Vagina (tissue), 2 donors: ENCODE data around the gene WDR74.

Experiments
- POLR2A ChIP-seq, 2 donors: fragments of 450-650 bp; IDR thresholded peaks; one replicate each; pipeline ENCODE4 v1.6.1; 2017; ENCODE audit warnings: antibody characterized with exemption in 2 of 2, mild to moderate bottlenecking in 2 of 2, moderate library complexity in 2 of 2
- POLR2AphosphoS5 ChIP-seq, 2 donors: sonication (generic); formaldehyde crosslinking; IDR thresholded peaks; one replicate each; pipeline ENCODE4 v1.9.0; 2017; ENCODE audit warnings: antibody characterized with exemption in 2 of 2, mild to moderate bottlenecking in 2 of 2, low read depth in 1 of 2; ENCODE audit not compliant: insufficient read depth in 1 of 2
- TF ChIP-seq, protein P1 (sequence below), 3 experiments: fragments of 450-650 bp in 2 of 3; fragments of 200-600 bp in 1 of 3; sonication (generic) in 1 of 3; IDR thresholded peaks; one replicate each; pipeline ENCODE4 v1.5.1; 2017 to 2019; ENCODE audit warnings: antibody characterized with exemption in 3 of 3, mild to moderate bottlenecking in 2 of 3, moderate library complexity in 2 of 3

DNA sequence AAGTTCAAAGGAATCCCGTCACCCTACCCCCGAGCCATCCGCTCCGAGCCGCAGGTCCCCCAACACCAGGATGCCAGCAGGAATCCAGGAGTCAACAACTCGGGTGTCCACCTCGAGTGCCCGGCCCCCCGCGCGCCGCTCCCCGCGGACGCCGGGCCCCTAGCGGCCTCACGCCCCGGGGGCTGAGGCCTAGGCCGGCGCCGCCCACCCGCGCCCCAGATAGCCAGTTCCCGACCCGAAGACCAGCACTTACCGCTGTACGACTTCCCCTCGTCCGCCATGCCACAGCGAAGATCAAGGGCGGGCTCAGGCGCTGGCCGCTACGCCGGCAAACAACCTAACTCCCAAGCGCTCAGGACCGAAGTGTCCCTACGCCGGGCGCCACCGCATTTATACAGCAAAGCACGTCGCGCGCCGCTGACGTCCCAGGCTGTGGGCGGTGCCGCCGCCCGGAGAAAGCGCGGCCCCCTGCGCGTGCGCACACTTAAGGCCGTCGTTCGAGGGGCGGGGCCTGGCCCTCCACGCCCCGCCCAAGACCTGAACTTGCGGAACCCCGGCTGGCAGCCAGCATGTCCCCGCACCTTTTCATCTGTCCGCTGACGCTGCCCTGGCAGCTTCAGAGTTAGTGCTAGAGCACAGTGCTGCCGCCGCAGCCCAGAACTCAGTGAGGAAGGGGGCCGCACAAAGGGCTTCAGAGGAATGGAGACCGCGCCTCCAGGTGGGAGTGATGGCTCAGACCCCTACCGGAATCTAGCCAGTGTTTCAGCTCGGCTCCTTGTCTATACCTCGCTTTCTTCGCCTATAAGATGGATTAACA lies 34.1 kb downstream of the WDR74 start, which contains the start of gene NXF1:
- TF ChIP-seq, protein P1, sequence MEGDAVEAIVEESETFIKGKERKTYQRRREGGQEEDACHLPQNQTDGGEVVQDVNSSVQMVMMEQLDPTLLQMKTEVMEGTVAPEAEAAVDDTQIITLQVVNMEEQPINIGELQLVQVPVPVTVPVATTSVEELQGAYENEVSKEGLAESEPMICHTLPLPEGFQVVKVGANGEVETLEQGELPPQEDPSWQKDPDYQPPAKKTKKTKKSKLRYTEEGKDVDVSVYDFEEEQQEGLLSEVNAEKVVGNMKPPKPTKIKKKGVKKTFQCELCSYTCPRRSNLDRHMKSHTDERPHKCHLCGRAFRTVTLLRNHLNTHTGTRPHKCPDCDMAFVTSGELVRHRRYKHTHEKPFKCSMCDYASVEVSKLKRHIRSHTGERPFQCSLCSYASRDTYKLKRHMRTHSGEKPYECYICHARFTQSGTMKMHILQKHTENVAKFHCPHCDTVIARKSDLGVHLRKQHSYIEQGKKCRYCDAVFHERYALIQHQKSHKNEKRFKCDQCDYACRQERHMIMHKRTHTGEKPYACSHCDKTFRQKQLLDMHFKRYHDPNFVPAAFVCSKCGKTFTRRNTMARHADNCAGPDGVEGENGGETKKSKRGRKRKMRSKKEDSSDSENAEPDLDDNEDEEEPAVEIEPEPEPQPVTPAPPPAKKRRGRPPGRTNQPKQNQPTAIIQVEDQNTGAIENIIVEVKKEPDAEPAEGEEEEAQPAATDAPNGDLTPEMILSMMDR (IDR thresholded peaks at IDR 0.05) = peak in 1 of 3 experiments; percentile 5
- TF ChIP-seq POLR2AphosphoS5 (IDR thresholded peaks at IDR 0.05; ENCODE audit: insufficient read depth in 1 of 2, low read depth in 1 of 2) (peak; percentile 95 to 100), POLR2A (IDR thresholded peaks at IDR 0.05) (peak; percentile 49 to 98)
